Osteoblast (primary cell): Measurements from ENCODE around the gene ST6GALNAC3. TPM values are rescaled to one million over a fixed set of nuclear protein-coding genes. Genes with fewer than 3 reads are reported as not detected.

Experiments
- DNase-seq: peaks from one replicate; pipeline ENCODE4 v3.0.0; 2011; ENCODE audit warnings: low spot score, mixed read lengths; ENCODE audit not compliant: insufficient read length; ENCODE audit errors: missing footprints
- H2AFZ ChIP-seq: 2 replicates; pipeline ENCODE4 v1.6.0; 2011; ENCODE audit warnings: mild to moderate bottlenecking, low read length
- H3K27ac ChIP-seq: 2 replicates; pipeline ENCODE4 v1.5.1; 2011; ENCODE audit warnings: mild to moderate bottlenecking, low read depth, low read length, moderate library complexity
- H3K27me3 ChIP-seq: 2 replicates; pipeline ENCODE4 v1.6.0; 2012; ENCODE audit warnings: mild to moderate bottlenecking, control low read depth, inconsistent platforms, low read length, moderate library complexity; ENCODE audit not compliant: insufficient read depth
- H3K36me3 ChIP-seq: 2 replicates; pipeline ENCODE4 v1.5.1; 2011; ENCODE audit warnings: mild to moderate bottlenecking, low read length, control low read depth, moderate library complexity; ENCODE audit not compliant: insufficient read depth
- H3K4me1 ChIP-seq: 2 replicates; pipeline ENCODE4 v1.5.1; 2011; ENCODE audit warnings: mild to moderate bottlenecking, low read length, control low read depth, moderate library complexity; ENCODE audit not compliant: insufficient read depth
- H3K4me2 ChIP-seq: 2 replicates; pipeline ENCODE4 v1.6.0; 2011; ENCODE audit warnings: mild to moderate bottlenecking, low read length; ENCODE audit not compliant: insufficient read depth
- H3K4me3 ChIP-seq: fragments of 200-600 bp; sonication (generic); 3 replicates; pipeline ENCODE4 v1.5.1; 2012; ENCODE audit warnings: mild to moderate bottlenecking, low read length, inconsistent platforms; ENCODE audit not compliant: insufficient read depth
- H3K79me2 ChIP-seq: 2 replicates; pipeline ENCODE4 v1.6.0; 2012; ENCODE audit warnings: mild to moderate bottlenecking, low read length, control low read depth, inconsistent platforms; ENCODE audit not compliant: insufficient read depth
- H3K9me3 ChIP-seq: 2 replicates; pipeline ENCODE4 v1.5.1; 2011; ENCODE audit warnings: low read depth, low read length, control low read depth
- H4K20me1 ChIP-seq: 2 replicates; pipeline ENCODE4 v1.6.0; 2012; ENCODE audit warnings: mild to moderate bottlenecking, low read length, control low read depth; ENCODE audit not compliant: insufficient read depth
- CTCF ChIP-seq: IDR thresholded peaks from 2 replicates; pipeline ENCODE4 v1.5.1; 2011; ENCODE audit warnings: mild to moderate bottlenecking, low read depth, low read length, moderate library complexity; ENCODE audit errors: extremely low read depth
- total RNA-seq: library from RNA; depleted of rRNA; stranded (reverse); fragments of >200 nt; gene quantifications from 2 replicates; pipeline ENCODE4 v1.2.3, GENCODE V29; 2012

Gene ST6GALNAC3
- total RNA-seq, 1 donor: not detected

- Histone ChIP-seq H3K9me3 (no peaks in the 10 kb centered on the region), H3K36me3 (no peaks in the 10 kb centered on the region), H3K4me2 (no peak overlapping the region), H3K4me1 (no peaks in the 10 kb centered on the region), H2AFZ (no peak overlapping the region), H3K4me3 (no peak overlapping the region), H3K27ac (no peak overlapping the region), H4K20me1 (no peaks in the 10 kb centered on the region), H3K79me2 (no peaks in the 10 kb centered on the region), H3K27me3 (no peaks in the 10 kb centered on the region)
- no peak for DNase-seq
- no peak for TF ChIP-seq CTCF
Measured at GRCh38 chr1:76269155-76269554, 194.6 kb downstream of the ST6GALNAC3 start.

- H4K20me1 ChIP-seq: no peaks in the 10 kb centered on the region
- DNase-seq: no peak
- no peak overlapping the region for H3K4me3 ChIP-seq
- no peak overlapping the region for H3K4me2 ChIP-seq
- H3K27ac ChIP-seq: no peak overlapping the region
- H2AFZ ChIP-seq: no peak overlapping the region
- H3K4me1 ChIP-seq: no peaks in the 10 kb centered on the region
- no peak for TF ChIP-seq CTCF
- no peaks in the 10 kb centered on the region for H3K9me3 ChIP-seq
- no peaks in the 10 kb centered on the region for H3K36me3 ChIP-seq
- H3K79me2 ChIP-seq: no peaks in the 10 kb centered on the region
- no peaks in the 10 kb centered on the region for H3K27me3 ChIP-seq
Measured at GRCh38 chr1:76274302-76274701, 199.8 kb downstream of the ST6GALNAC3 start.

GRCh38 chr1:76274718-76275117, 200.2 kb downstream of the ST6GALNAC3 start:
- no peak overlapping the region for H2AFZ ChIP-seq
- H3K79me2 ChIP-seq: no peaks in the 10 kb centered on the region
- no peak overlapping the region for H3K27ac ChIP-seq
- H3K4me1 ChIP-seq: no peaks in the 10 kb centered on the region
- no peaks in the 10 kb centered on the region for H3K36me3 ChIP-seq
- no peaks in the 10 kb centered on the region for H3K9me3 ChIP-seq
- no peaks in the 10 kb centered on the region for H4K20me1 ChIP-seq
- no peak for TF ChIP-seq CTCF
- no peaks in the 10 kb centered on the region for H3K27me3 ChIP-seq
- H3K4me3 ChIP-seq: no peak overlapping the region
- DNase-seq: no peak
- H3K4me2 ChIP-seq: no peak overlapping the region

- H3K4me3 ChIP-seq: no peak overlapping the region
- TF ChIP-seq CTCF: no peak
- no peaks in the 10 kb centered on the region for H3K9me3 ChIP-seq
- no peak overlapping the region for H2AFZ ChIP-seq
- no peak for DNase-seq
- H3K27ac ChIP-seq: no peak overlapping the region
- no peaks in the 10 kb centered on the region for H3K27me3 ChIP-seq
- no peaks in the 10 kb centered on the region for H3K4me1 ChIP-seq
- no peaks in the 10 kb centered on the region for H3K36me3 ChIP-seq
- no peak overlapping the region for H3K4me2 ChIP-seq
- no peaks in the 10 kb centered on the region for H3K79me2 ChIP-seq
- H4K20me1 ChIP-seq: no peaks in the 10 kb centered on the region
Measured at GRCh38 chr1:76278711-76279100, 204.2 kb downstream of the ST6GALNAC3 start.
